GM11168 (cell line): Measurements from ENCODE around the gene SERPINI1.

Source experiments
- in situ Hi-C: fragments of 300-500 bp; cut with MboI; formaldehyde crosslinking; loops from one replicate; pipeline ENCODE4 v1.12.0; 2022; ENCODE audit warnings: low sequenced_read_pairs; ENCODE audit not compliant: unreplicated experiment

SERPINI1 gene

GRCh38 chr3:167733961-167734497 lies 1.5 kb upstream of the SERPINI1 start:
- in situ Hi-C loops: no loop called here

GRCh38 chr3:167734498-167735232 lies 856 bp upstream of the SERPINI1 start, which contains the start of gene PDCD10:
Gene PDCD10, minus strand, starts transcription at chr3:167734892. Its CDS starts 14,735 bp downstream, at chr3:167720157.
- in situ Hi-C loops: no loop called here

GRCh38 chr3:167736264-167736787 lies 805 bp downstream of the SERPINI1 start:
- in situ Hi-C loops: no loop called here

GRCh38 chr3:167736997-167737396 lies 1.5 kb downstream of the SERPINI1 start:
- in situ Hi-C loops: no loop called here

- in situ Hi-C loops: no loop called here
Observed at GRCh38 chr3:167738037-167738436, 2.5 kb downstream of the SERPINI1 start.

- in situ Hi-C loops: no loop called here
Observed at GRCh38 chr3:167739190-167739810, 3.8 kb downstream of the SERPINI1 start.

GRCh38 chr3:167740961-167741587 lies 5.6 kb downstream of the SERPINI1 start:
- in situ Hi-C loops: no loop called here

- in situ Hi-C loops: no loop called here
Observed at GRCh38 chr3:167742338-167742737, 6.8 kb downstream of the SERPINI1 start.

- in situ Hi-C loops: no loop called here
Observed at GRCh38 chr3:167743799-167744198, 8.3 kb downstream of the SERPINI1 start.

GRCh38 chr3:167749209-167749608 lies 13.7 kb downstream of the SERPINI1 start:
- in situ Hi-C loops: no loop called here

GRCh38 chr3:167749728-167750127 lies 14.2 kb downstream of the SERPINI1 start:
- in situ Hi-C loops: no loop called here

- in situ Hi-C loops: no loop called here
Observed at GRCh38 chr3:167750272-167750971, 14.9 kb downstream of the SERPINI1 start.

GRCh38 chr3:167754049-167754448 lies 18.5 kb downstream of the SERPINI1 start:
- in situ Hi-C loops: no loop called here

GRCh38 chr3:167761302-167761701 lies 25.8 kb downstream of the SERPINI1 start:
- in situ Hi-C loops: no loop called here

GRCh38 chr3:167762296-167762695 lies 26.8 kb downstream of the SERPINI1 start:
- in situ Hi-C loops: no loop called here

GRCh38 chr3:167772992-167773391 lies 37.5 kb downstream of the SERPINI1 start:
- in situ Hi-C loops: no loop called here

GRCh38 chr3:167773584-167773983 lies 38.1 kb downstream of the SERPINI1 start:
- in situ Hi-C loops: no loop called here

- in situ Hi-C loops: no loop called here
Observed at GRCh38 chr3:167776066-167776685, 40.7 kb downstream of the SERPINI1 start.

- in situ Hi-C loops: no loop called here
Observed at GRCh38 chr3:167777356-167777755, 41.8 kb downstream of the SERPINI1 start.
